Transverse colon (tissue), 4 donors: ENCODE results near the gene CEACAM18.

Experiments used
- EP300 ChIP-seq: sonication (generic); formaldehyde crosslinking; IDR thresholded peaks from one replicate; pipeline ENCODE4 v1.6.1; 2017; ENCODE audit warnings: antibody characterized with exemption, low read depth
- POLR2A ChIP-seq: fragments of 450-650 bp; IDR thresholded peaks from one replicate; pipeline ENCODE4 v1.6.1; 2016; ENCODE audit warnings: antibody characterized with exemption, mild to moderate bottlenecking, moderate library complexity
- POLR2AphosphoS5 ChIP-seq, 3 donors: sonication (generic); formaldehyde crosslinking; IDR thresholded peaks; one replicate each; pipeline ENCODE4 v1.6.1; 2016; ENCODE audit warnings: antibody characterized with exemption in 3 of 3
- TF ChIP-seq, protein P1 (sequence below), 5 experiments: fragments of 200-600 bp in 3 of 5; fragments of 450-650 bp in 2 of 5; sonication (generic) in 3 of 5; IDR thresholded peaks; 1 replicate in 2 of 5; 2 replicates in 3 of 5; pipeline ENCODE4 v1.5.1; 2016 to 2017; ENCODE audit warnings: antibody characterized with exemption in 5 of 5, inconsistent platforms in 3 of 5, mild to moderate bottlenecking in 2 of 5, moderate library complexity in 1 of 5

DNA sequence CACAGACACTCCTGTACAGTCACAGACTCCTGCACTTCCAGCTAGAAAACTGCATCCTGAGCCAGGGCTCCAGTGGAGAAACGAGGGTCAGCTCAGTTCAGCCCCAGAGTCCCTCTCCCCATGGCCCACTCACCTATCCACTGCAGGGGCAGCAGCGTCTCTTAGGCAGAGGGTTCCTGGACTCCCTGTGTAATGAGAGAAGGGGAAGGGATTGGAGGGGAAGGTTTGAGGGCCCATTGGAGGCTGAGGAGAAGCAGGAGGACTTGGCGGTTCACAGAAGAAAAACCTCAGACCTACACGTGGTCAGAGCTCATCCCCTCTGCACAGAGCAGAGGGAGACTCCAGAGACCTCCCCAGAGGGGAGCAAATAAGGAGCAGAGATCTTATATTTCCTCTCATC is 9.2 kb upstream of the CEACAM18 start:
- TF ChIP-seq, protein P1, sequence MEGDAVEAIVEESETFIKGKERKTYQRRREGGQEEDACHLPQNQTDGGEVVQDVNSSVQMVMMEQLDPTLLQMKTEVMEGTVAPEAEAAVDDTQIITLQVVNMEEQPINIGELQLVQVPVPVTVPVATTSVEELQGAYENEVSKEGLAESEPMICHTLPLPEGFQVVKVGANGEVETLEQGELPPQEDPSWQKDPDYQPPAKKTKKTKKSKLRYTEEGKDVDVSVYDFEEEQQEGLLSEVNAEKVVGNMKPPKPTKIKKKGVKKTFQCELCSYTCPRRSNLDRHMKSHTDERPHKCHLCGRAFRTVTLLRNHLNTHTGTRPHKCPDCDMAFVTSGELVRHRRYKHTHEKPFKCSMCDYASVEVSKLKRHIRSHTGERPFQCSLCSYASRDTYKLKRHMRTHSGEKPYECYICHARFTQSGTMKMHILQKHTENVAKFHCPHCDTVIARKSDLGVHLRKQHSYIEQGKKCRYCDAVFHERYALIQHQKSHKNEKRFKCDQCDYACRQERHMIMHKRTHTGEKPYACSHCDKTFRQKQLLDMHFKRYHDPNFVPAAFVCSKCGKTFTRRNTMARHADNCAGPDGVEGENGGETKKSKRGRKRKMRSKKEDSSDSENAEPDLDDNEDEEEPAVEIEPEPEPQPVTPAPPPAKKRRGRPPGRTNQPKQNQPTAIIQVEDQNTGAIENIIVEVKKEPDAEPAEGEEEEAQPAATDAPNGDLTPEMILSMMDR (IDR thresholded peaks at IDR 0.05), result no peak
- TF ChIP-seq POLR2A, result no peak
- TF ChIP-seq POLR2AphosphoS5 (IDR thresholded peaks at IDR 0.05), result no peak
- TF ChIP-seq EP300, result no peak
